SU-DHL-6 (cell line): ENCODE results near the gene LOXHD1.

Experiments used
- H2AFZ ChIP-seq: fragments of 200-600 bp; sonication (generic); 2 replicates; pipeline ENCODE4 v1.6.1; 2014; ENCODE audit warnings: low read depth, mild to moderate bottlenecking, moderate library complexity, mixed read lengths, antibody characterized with exemption, low read length; ENCODE audit not compliant: severe bottlenecking
- H3F3A ChIP-seq: fragments of 200-600 bp; shearing (Covaris generic); 2 replicates; pipeline ENCODE4 v1.6.0; 2016; ENCODE audit warnings: antibody characterized with exemption, mild to moderate bottlenecking; ENCODE audit not compliant: insufficient read depth
- H3K27ac ChIP-seq: fragments of 200-600 bp; sonication (generic); 2 replicates; pipeline ENCODE4 v1.5.1; 2016; ENCODE audit warnings: low read depth, mild to moderate bottlenecking, low read length, moderate library complexity, mixed read lengths
- H3K27me3 ChIP-seq: fragments of 200-600 bp; sonication (generic), shearing (Covaris generic); 2 replicates; pipeline ENCODE4 v1.6.0; 2014; ENCODE audit warnings: mild to moderate bottlenecking, low read length
- H3K36me3 ChIP-seq: fragments of 200-600 bp; sonication (generic); 2 replicates; pipeline ENCODE4 v1.6.1; 2014; ENCODE audit warnings: mild to moderate bottlenecking, low read length, mixed read lengths
- H3K4me2 ChIP-seq: fragments of 300-600, 200-600 bp; shearing (Covaris generic), sonication (generic); 2 replicates; pipeline ENCODE4 v1.6.0; 2014; ENCODE audit warnings: low read length, low read depth, mild to moderate bottlenecking; ENCODE audit not compliant: poor library complexity, severe bottlenecking
- H3K4me3 ChIP-seq: fragments of 200-600 bp; sonication (generic); 2 replicates; pipeline ENCODE4 v1.5.1; 2014; ENCODE audit warnings: antibody characterized with exemption, low read length, mild to moderate bottlenecking, mixed read lengths; ENCODE audit not compliant: insufficient read depth, poor library complexity, severe bottlenecking
- H3K79me2 ChIP-seq: fragments of 200-600 bp; sonication (generic); 2 replicates; pipeline ENCODE4 v1.6.1; 2014; ENCODE audit warnings: mild to moderate bottlenecking, low read length, moderate library complexity; ENCODE audit not compliant: insufficient read depth
- H3K9ac ChIP-seq: fragments of 200-600 bp; sonication (generic); 2 replicates; pipeline ENCODE4 v1.7.0; 2014; ENCODE audit warnings: mild to moderate bottlenecking, low read length
- H3K9me2 ChIP-seq: fragments of 200-600 bp; sonication (generic); replicated peaks from 2 replicates; pipeline ENCODE4 v1.6.1; 2014; ENCODE audit warnings: low read length; ENCODE audit not compliant: insufficient read depth
- H3K9me3 ChIP-seq: fragments of 200-600 bp; sonication (generic); 2 replicates; pipeline ENCODE4 v1.6.1; 2014; ENCODE audit warnings: low read length, mixed read lengths; ENCODE audit not compliant: insufficient read depth
- H4K20me1 ChIP-seq: fragments of 200-600 bp; sonication (generic); 2 replicates; pipeline ENCODE4 v1.6.1; 2014; ENCODE audit warnings: low read depth, mild to moderate bottlenecking, antibody characterized with exemption, low read length, moderate library complexity, mixed read lengths
- EZH2phosphoT487 ChIP-seq: fragments of 200-600 bp; sonication (generic), shearing (Covaris generic); conservative IDR thresholded peaks from 2 replicates; pipeline ENCODE4 v1.6.1; 2018; ENCODE audit warnings: mild to moderate bottlenecking, antibody characterized with exemption, low read length, moderate library complexity, mixed read lengths
- TF ChIP-seq, protein P1 (sequence below): fragments of 200-600 bp; sonication (generic); IDR thresholded peaks from one replicate; pipeline ENCODE4 v1.5.1; 2017; ENCODE audit warnings: antibody characterized with exemption, mild to moderate bottlenecking, low read length, moderate library complexity; ENCODE audit not compliant: insufficient read depth, poor library complexity, severe bottlenecking

Gene LOXHD1

DNA sequence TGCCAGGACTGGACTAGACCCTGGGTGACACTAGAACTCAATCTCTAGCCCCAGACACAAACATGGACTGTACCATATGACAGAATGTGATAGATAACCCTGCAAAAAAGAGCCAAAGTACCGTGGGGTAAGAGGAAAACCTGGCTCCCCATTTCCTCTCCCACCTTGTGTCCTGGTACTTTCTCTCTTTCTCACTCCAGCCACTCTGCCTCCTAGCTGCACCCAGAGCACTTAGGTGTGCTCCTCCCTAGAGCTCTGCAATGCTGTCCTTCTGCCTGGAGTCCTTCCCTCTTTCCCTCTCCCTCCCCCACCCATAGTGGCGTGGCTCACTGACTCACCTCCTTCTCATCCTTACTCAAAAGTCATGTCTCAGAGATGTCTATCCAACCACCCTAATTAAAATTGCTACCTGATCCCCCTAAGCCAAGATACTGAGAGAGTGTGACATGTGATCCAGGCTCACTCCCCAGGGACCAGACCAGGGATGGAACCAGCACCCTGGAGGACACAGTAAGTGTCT, 171.3 kb downstream of the LOXHD1 start:
- TF ChIP-seq, protein P1, sequence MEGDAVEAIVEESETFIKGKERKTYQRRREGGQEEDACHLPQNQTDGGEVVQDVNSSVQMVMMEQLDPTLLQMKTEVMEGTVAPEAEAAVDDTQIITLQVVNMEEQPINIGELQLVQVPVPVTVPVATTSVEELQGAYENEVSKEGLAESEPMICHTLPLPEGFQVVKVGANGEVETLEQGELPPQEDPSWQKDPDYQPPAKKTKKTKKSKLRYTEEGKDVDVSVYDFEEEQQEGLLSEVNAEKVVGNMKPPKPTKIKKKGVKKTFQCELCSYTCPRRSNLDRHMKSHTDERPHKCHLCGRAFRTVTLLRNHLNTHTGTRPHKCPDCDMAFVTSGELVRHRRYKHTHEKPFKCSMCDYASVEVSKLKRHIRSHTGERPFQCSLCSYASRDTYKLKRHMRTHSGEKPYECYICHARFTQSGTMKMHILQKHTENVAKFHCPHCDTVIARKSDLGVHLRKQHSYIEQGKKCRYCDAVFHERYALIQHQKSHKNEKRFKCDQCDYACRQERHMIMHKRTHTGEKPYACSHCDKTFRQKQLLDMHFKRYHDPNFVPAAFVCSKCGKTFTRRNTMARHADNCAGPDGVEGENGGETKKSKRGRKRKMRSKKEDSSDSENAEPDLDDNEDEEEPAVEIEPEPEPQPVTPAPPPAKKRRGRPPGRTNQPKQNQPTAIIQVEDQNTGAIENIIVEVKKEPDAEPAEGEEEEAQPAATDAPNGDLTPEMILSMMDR = no peak
- no peak for TF ChIP-seq EZH2phosphoT487
- no peak overlapping the region for H3K4me2 ChIP-seq

GRCh38 chr18:46484971-46485370, 172.0 kb downstream of the LOXHD1 start:
- TF ChIP-seq EZH2phosphoT487 = no peak
- TF ChIP-seq, protein P1 = no peak
- Histone ChIP-seq H4K20me1 (no peaks in the 10 kb centered on the region), H3K9me2 (no peaks in the 10 kb centered on the region), H3K27me3 (no peaks in the 10 kb centered on the region), H2AFZ (no peak overlapping the region), H3F3A (no peaks in the 10 kb centered on the region), H3K4me3 (no peak overlapping the region), H3K79me2 (no peaks in the 10 kb centered on the region), H3K27ac (no peak overlapping the region), H3K4me2 (no peak overlapping the region), H3K36me3 (no peaks in the 10 kb centered on the region), H3K9me3 (no peaks in the 10 kb centered on the region), H3K9ac (no peak overlapping the region)

More for the DNA sequence above, 171.3 kb downstream of the LOXHD1 start:
- no peak overlapping the region for H3K27ac ChIP-seq
- H3K9me3 ChIP-seq = no peaks in the 10 kb centered on the region
- H3F3A ChIP-seq = no peaks in the 10 kb centered on the region
- no peak overlapping the region for H3K9ac ChIP-seq
- no peaks in the 10 kb centered on the region for H3K79me2 ChIP-seq
- H4K20me1 ChIP-seq = no peaks in the 10 kb centered on the region
- H2AFZ ChIP-seq = no peak overlapping the region
- no peaks in the 10 kb centered on the region for H3K9me2 ChIP-seq
- H3K36me3 ChIP-seq = no peaks in the 10 kb centered on the region
- no peaks in the 10 kb centered on the region for H3K27me3 ChIP-seq
- H3K4me3 ChIP-seq = no peak overlapping the region

DNA sequence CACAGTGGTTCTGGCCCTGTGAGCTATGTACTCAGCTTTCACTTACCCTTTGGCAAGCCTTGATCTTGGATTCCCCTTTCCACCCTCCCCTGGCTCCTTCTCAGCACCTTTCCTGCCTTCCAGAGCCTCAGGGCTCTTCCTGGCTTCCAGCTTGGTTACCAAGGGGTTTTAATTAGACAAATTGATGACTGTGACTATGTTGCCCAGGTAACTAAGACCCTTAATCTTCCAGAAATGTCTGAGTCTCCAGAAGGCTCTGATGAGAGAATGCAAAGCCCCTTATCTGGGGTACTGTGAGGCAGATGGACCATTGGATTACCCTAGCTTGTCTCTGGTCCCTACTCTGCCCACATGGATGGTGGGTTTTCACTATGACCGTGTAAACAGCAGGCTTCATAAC, 174.2 kb downstream of the LOXHD1 start:
- no peaks in the 10 kb centered on the region for H4K20me1 ChIP-seq
- H3K27me3 ChIP-seq = no peaks in the 10 kb centered on the region
- H3F3A ChIP-seq = no peaks in the 10 kb centered on the region
- no peak overlapping the region for H3K9ac ChIP-seq
- no peaks in the 10 kb centered on the region for H3K9me3 ChIP-seq
- H3K4me2 ChIP-seq = no peak overlapping the region
- no peaks in the 10 kb centered on the region for H3K36me3 ChIP-seq
- no peaks in the 10 kb centered on the region for H3K9me2 ChIP-seq
- H3K4me3 ChIP-seq = no peak overlapping the region
- no peaks in the 10 kb centered on the region for H3K79me2 ChIP-seq
- TF ChIP-seq, protein P1 = no peak
- TF ChIP-seq EZH2phosphoT487 = no peak
- no peak overlapping the region for H3K27ac ChIP-seq
- H2AFZ ChIP-seq = no peak overlapping the region

- TF ChIP-seq EZH2phosphoT487 = no peak
- TF ChIP-seq, protein P1 = no peak
- no peak overlapping the region for H3K4me3 ChIP-seq
- no peaks in the 10 kb centered on the region for H4K20me1 ChIP-seq
- H3K79me2 ChIP-seq = no peaks in the 10 kb centered on the region
- no peaks in the 10 kb centered on the region for H3F3A ChIP-seq
- H3K9me3 ChIP-seq = no peaks in the 10 kb centered on the region
- no peaks in the 10 kb centered on the region for H3K9me2 ChIP-seq
- H3K9ac ChIP-seq = no peak overlapping the region
- no peak overlapping the region for H3K4me2 ChIP-seq
- no peak overlapping the region for H3K27ac ChIP-seq
- H3K27me3 ChIP-seq = no peaks in the 10 kb centered on the region
- no peak overlapping the region for H2AFZ ChIP-seq
- no peaks in the 10 kb centered on the region for H3K36me3 ChIP-seq
These were observed 175.2 kb downstream of the LOXHD1 start for GRCh38 chr18:46481847-46482245.
